HG03558 (cell line): ENCODE results near the gene SSTR3.
"Not testable (repeated sequence)": the region's sequence is repeated elsewhere in the genome, so short reads cannot be mapped to it uniquely, and the experiment has no call there.

Experiments used
- ATAC-seq: cut with Tn5 transposase; IDR thresholded peaks from one replicate; pipeline ENCODE4 v1.9.1; 2021; ENCODE audit warnings: moderate number of reproducible peaks; ENCODE audit not compliant: unreplicated experiment; ENCODE audit errors: extremely low read depth

Gene SSTR3

GRCh38 chr22:37212174-37212906 is at the start of gene SSTR3:
SSTR3 (minus strand) TSS chr22:37212477; CDS start chr22:37207803, 4,674 bp downstream.
- ATAC-seq = no peak

- ATAC-seq = no peak
Observed at GRCh38 chr22:37260901-37261336, 48.6 kb upstream of the SSTR3 start.

DNA sequence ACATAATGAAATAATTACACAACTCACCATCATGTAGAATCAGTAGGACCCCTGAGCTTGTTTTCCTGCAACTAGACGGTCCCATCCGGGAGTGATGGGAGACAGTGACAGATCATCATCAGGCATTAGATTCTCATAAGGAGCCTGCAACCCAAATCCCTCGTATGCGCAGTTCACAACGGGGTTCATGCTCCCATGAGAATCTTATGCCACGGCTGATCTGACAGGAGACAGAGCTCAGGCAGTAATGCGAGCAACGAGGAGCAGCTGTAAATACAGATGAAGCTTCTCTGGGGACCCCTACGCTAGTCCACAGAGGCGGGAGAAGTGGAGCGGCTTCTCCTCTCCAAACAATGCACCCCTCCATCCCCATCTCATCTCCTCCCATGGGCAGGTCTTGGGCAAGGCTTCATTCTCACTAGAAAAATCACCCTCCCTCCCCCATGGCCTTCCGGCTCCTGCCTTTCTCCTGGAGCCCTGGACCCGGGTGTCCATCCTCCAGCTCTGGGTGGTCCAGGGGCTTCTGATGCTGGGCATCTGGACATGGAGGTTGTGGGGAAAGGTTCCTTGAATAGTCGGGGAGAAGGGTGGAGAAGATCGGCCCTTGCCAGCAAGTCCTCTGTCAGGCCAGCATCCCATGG is 48.0 kb upstream of the SSTR3 start:
- ATAC-seq = no peak

DNA sequence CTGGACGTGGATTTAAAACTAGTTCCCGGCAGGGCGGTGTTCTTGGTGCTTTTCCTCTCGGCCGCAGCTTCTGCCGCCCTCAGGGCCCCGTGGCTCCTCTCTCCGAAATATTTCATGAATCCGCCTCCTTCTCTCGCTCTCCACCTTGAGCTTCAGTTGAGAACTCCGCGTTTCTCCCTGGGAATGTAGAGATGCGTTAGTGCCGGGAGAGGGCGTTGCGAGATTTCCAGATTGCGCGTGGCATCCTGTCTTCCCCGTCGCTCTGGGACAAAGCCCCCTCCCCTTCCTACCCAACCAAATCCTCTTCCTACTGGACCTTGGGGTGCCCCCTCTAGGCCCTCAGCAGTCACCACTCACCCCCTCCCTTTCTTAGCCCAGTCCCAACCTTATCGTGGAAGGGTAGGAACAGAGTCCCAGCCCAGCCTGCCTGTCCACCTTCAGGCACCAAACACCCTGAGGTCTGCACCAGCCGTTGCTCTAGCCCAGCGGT is 47.3 kb upstream of the SSTR3 start:
- no peak for ATAC-seq

- no peak for ATAC-seq
Observed at GRCh38 chr22:37258753-37259401, 46.6 kb upstream of the SSTR3 start.

DNA sequence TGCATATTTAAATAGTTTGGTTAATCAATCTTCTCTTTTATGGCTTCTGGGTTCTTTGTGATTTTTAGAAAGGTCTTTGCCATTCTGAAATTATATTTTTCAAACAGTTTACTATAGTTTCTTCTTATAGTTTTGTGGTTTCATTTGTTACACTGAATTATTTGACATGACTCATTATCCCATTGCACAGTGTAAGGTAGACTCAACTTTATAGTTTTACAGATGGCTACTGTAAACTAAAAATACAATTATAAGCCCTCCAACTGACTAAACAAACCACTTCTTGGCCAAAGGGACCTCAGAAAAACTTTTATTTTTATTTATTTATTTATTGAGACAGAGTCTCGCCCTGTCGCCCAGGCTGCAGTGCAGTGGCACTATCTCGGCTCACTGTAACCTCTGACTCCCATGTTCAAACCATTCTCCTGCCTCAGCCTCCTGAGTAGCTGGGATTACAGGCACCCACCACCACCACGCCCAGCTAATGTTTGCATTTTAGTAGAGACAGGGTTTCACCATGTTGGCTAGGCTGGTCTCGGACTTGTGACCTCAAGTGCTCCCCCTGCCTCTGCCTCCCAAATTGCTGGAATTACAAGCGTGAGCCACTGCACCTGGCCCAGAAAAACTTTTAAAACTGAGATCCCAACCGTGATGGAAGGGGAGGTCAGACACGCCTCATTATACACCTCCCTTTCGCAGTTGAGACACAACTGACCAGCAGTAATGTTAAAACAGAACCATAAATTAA is 45.9 kb upstream of the SSTR3 start:
- ATAC-seq = no peak

- no peak for ATAC-seq
Observed at GRCh38 chr22:37256075-37256726, 43.9 kb upstream of the SSTR3 start.

- no peak for ATAC-seq
Observed at GRCh38 chr22:37255558-37256006, 43.3 kb upstream of the SSTR3 start.

GRCh38 chr22:37254867-37255233 is 42.6 kb upstream of the SSTR3 start:
- ATAC-seq = no peak

GRCh38 chr22:37254209-37254866 is 42.1 kb upstream of the SSTR3 start:
- ATAC-seq = no peak

- no peak for ATAC-seq
Observed at GRCh38 chr22:37253126-37253660, 40.9 kb upstream of the SSTR3 start.

DNA sequence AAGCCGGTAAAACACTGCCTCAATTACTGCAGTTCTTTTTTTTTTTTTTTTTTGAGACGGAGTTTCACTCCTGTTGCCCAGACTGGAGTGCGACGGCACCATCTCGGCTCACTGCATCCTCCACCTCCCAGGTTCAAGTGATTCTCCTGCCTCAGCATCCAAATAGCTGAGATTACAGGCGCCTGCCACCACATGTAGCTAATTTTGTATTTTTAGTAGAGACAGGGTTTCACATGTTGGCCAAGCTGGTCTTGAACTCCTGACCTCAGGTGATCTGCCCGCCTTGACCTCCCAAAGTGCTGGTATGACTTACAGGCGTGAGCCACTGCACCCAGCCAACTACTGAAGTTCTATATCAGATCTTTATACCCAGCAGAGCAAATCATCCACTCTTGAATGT is 39.6 kb upstream of the SSTR3 start:
- ATAC-seq = not testable (repeated sequence)

- ATAC-seq = no peak
Observed at GRCh38 chr22:37249986-37250385, 37.7 kb upstream of the SSTR3 start.

DNA sequence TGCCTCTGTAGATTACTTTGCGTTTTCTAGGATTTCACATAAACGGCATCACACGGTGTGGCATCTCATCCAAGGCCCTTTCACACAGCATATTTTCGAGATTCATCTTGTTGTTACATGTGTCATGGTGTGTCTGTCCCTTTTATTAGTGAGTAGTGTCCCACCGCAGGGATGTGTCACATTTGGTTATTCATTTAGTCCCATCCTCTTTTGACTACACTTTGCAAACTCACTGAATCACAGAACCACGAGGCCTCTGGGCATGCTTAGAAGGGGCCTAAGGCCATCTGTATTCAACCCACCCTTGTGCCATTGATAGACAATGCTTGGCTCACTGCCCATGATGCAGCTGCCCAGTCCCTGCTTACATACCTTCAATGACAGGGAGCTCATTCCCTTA is 36.0 kb upstream of the SSTR3 start:
- ATAC-seq = no peak

DNA sequence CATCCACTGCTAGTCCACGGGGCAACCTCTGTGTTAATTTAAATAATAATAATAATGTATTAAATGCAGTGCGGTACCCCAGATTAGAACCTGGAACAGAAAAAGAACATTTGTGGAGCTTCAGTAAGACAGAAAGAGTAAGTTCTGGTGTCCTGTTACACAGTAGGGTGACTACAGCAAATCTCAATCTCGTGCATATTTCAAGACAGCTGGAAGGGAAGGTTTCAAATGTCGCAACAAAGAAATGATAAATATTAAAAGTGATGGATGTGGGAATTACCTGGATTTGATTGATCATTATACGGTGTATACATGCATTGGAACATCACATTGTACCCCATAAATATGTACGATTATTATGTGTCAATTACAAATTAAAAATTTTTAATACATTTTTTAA is 33.5 kb upstream of the SSTR3 start:
- ATAC-seq = no peak

DNA sequence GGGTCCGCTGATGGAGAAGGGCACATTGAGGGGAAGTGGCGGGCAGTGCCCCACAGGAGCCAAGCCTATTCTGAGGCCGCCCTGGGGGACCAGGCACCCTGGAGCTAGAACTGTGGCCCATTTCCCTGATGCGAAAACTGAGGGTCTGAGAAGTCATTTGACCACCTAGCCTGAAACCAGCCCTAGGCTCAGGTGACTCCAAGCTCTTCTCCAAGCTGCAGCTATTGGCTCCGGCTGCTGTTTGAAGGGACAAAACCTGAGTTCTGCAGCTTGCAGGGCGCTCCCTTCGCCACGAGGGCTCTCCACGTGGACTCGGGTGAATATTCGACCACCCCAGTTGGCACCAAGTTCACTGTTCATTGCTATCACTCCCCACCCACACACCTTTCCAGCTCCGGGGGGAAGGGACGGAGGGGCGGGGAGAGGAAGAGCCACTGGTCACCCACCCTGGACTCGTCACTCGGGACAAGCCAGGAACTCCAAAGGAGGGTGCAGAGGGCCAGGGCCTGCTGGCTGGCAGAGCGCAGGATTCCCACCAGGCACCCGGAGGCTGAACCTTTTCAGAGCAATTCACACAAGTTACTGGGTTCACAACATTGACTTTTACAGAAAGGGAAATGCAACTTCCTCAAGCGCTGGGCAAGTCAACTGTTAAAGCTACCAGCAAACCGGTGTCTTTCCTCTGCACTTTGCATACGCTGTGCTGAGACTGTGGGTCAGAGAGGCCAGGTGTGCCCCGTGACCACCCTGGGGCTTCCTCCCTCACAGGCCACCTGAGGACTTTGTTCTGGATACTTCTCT is 32.8 kb upstream of the SSTR3 start:
- no peak for ATAC-seq

DNA sequence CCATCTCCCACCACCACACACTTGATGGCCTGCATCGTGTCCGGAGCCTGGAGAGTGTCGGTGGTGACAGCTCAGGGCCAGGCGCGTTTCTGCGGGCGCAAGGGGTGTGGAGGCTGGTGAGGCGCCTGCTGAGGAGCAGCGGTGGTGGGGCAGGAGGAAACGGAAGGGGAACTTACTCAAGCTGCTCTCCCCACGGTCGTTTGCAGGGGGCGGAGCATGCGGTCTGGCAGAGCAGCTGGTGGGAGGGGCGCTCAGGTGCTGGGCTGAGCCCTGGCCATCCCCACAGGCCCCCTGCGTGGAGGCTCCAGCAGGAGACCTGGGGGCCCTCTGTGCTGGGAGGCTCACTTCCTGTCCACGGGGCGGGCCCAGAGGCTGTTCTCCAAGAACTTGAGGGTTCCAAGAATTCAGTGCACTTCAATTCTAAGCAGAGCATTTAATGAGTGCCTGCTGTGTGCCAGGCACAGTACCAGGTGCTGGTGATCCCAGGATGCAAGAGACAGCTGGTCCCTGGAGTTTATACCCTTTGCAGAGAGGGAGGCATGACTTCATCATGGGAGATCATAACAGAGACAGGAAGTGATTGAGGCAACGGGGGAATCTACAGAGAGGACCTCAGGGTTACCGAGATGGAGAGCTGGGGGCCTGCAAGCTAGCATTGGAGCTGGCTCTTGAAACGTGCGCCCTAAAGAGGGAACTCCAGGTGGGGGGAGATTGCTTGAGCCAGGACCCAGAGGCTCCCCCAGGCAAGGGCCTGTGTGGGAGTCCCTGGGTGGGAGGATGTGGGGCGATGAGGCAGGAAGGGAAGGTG is 32.0 kb upstream of the SSTR3 start, which contains the start of gene RAC2:
Gene RAC2, minus strand, starts transcription at position 156 of the 808 bp plus-strand sequence. Its CDS starts 121 bp downstream, at position 35.
- no peak for ATAC-seq
